ENCODE data around the gene RARA.

- TF ChIP-seq CTCF (IDR thresholded peaks at IDR 0.05), result no peak
- TF ChIP-seq POLR2AphosphoS5 (IDR thresholded peaks at IDR 0.05), result no peak
Measured at GRCh38 chr17:40346765-40347158, 37.8 kb downstream of the RARA start.

All from upper lobe of left lung (tissue), 4 donors.